ENCODE data around the gene BLOC1S1.

Gene BLOC1S1

DNA sequence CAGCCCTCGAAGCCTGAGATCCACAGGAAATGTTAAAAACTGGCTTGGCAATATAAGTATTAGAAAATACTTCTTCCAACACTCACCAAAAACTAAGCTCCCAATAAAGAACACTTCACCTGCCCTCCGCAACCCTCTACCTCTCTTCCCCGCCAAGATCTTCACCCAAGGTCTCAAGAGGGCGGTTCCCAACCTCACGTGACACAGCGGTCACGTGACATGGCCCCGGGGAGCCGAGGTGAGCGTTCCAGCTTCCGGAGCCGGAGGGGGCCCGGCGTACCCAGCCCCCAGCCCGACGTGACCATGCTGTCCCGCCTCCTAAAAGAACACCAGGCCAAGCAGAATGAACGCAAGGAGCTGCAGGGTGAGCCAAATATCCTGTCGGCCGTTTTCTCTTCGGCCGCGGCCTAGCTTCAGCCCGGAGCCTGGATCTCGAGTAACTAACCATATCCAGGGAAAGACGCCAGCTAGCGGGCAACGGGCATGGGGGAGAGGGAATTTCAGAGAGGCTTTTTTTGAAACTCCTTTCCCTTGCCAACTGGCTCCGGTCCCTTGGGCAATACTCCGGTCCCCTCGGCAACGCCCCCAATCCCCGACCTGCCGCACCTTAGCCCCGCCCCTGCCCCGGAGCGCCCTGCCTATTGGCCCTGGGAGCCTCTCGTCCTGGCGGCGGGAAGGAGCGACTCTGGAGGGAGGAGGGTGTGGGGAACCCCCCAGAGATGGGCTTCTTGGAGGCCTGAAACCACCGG is at the start of gene BLOC1S1:
Gene BLOC1S1, plus strand, starts transcription at position 214 of the 749 bp plus-strand sequence. Its CDS starts 6 bp downstream, at position 220.
- peak; percentile 91 for DNase-seq (ENCODE audit: low read depth)

- no peak for DNase-seq (ENCODE audit: low read depth)
These were observed 49.3 kb upstream of the BLOC1S1 start for GRCh38 chr12:55666508-55666907.

DNA sequence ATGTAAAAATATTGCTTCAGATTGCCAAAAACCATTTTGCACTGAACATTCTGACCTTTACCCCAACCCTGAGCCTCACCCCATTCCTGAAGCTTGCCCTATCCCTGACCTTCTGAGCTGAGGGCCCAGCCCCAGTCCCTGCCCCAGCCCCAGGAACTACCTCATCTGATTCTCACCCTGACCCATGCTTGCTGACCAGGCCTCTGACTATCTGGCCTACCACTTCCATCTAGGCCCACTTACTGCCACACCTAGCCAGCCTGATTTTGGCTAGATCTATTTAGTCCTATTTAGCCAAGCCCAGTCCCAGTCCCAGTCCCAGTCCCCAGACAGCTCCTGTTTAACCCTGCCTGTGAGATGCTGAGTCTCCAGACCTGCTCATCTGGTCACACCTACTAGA is 45.6 kb upstream of the BLOC1S1 start:
- DNase-seq (ENCODE audit: low read depth) = no peak

DNA sequence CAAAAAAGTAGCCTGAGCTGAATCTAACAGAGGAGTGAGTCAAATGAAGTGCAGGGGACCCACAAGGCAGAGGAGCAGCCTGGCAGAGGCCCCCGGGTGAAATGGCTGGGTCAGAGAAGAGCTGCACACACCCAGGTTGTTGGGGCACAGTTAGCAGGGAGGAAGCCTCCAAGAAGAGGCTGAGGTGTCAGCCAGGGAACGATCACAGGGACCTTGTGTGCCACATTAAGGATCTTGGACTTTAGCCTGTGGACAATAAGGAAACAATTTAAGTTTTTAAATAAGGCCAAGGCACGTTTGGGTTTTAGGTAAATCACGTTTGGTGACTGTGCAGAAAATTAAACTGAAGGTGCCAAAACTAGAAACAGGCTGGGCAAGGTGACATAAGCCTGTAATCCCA is 44.1 kb upstream of the BLOC1S1 start:
- DNase-seq (ENCODE audit: low read depth) = no peak

GRCh38 chr12:55673638-55674037 is 42.2 kb upstream of the BLOC1S1 start:
- no peak for DNase-seq (ENCODE audit: low read depth)

- no peak for DNase-seq (ENCODE audit: low read depth)
These were observed 40.2 kb upstream of the BLOC1S1 start for GRCh38 chr12:55675666-55676065.

- DNase-seq (ENCODE audit: low read depth) = no peak
These were observed 39.1 kb upstream of the BLOC1S1 start for GRCh38 chr12:55676707-55677106.

GRCh38 chr12:55679691-55680090 is 36.2 kb upstream of the BLOC1S1 start:
- no peak for DNase-seq (ENCODE audit: low read depth)

DNA sequence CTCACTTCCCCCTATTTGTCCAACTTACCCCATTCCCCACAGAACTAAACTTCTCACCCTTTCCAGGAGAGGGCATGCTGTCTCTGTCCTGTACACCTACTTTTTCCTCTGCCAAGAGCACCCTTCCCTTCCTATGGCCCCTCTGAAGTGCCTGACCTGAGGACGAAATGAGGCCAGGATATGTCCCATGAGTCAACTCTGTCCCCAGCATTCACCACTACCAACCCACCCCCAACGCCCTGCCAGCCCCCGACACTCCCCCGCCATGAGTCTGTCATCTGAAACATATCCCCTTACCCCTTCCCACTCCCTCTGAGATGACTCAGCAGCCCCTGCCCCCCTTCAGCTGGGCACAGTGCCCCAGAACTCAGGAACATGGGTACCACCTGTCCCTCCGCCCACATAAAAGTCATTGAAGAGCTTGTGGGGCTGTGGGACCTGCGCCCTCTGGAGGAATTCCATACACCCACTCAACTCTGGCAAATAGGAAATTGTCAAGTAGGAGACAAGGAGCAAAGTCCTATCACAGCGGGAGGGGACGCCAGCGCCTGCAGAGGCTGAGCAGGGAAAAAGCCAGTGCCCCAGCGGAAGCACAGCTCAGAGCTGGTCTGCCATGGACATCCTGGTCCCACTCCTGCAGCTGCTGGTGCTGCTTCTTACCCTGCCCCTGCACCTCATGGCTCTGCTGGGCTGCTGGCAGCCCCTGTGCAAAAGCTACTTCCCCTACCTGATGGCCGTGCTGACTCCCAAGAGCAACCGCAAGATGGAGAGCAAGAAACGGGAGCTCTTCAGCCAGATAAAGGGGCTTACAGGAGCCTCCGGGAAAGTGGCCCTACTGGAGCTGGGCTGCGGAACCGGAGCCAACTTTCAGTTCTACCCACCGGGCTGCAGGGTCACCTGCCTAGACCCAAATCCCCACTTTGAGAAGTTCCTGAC is 34.4 kb upstream of the BLOC1S1 start:
- no peak for DNase-seq (ENCODE audit: low read depth)

DNA sequence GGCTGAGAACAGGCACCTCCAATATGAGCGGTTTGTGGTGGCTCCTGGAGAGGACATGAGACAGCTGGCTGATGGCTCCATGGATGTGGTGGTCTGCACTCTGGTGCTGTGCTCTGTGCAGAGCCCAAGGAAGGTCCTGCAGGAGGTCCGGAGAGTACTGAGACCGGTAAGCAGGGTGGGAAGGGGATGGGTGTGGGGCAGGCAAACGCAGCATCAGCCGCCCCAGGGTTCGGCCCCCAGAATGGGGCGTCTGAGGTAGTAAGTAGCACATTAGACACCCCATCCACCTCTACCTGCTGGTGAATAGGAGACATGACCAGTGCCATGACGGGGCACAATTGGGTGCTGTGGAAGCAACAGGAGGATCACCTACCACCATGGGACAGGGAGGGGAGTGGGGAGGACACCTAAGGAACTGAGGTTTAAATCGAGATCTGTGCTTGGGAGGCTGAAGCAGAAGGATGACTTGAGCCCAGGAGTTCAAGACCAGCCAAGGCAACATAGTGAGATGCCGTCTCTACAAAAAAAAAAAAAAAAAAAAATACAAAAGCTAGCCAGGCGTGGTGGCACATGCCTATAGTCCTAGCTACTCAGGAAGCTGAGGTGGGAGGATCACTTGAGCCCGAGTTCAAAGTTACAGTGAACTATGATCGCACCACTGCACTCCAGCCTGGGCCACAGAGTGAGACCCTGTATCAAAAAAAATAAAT is 33.6 kb upstream of the BLOC1S1 start:
- DNase-seq (ENCODE audit: low read depth) = no peak

DNA sequence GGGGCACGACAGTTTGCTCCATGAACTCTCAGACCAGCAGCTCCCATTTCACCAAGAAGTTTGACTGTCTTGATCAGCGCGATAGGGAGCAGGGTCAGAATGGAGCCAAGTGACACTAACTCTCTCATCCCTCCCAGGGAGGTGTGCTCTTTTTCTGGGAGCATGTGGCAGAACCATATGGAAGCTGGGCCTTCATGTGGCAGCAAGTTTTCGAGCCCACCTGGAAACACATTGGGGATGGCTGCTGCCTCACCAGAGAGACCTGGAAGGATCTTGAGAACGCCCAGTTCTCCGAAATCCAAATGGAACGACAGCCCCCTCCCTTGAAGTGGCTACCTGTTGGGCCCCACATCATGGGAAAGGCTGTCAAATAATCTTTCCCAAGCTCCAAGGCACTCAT is 32.2 kb upstream of the BLOC1S1 start:
- DNase-seq (ENCODE audit: low read depth) = no peak

DNA sequence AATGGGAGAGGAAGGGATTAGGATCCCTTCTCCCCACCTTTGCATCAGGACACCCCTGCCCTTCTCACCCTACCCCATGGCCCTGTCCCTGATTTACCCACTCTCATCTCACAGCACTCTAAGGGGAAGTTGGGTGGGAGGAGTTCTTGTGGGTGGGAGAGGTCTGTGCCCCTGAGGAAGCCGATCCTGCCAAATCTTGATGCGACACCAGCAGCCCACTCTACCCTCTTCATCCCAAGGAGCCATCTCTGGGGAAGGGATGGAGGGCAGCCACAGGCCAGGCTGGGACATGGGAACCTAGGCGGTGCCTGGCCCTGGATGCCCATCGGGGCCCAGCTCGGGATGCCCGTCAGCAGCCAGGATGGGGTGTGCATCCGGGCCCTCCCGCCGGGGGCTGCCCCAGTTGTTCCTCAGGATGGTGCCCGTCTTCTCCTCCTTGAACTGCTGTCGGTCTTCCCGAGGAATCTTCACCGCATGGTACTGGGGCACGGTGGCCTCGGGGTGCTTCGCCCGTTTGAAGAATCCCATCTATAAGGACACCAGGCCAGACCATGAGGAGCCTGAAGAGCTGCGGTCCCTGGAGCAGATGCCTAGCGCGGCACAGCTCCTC is 31.0 kb upstream of the BLOC1S1 start:
- DNase-seq (ENCODE audit: low read depth) = no peak

- DNase-seq (ENCODE audit: low read depth) = no peak
These were observed 30.2 kb upstream of the BLOC1S1 start for GRCh38 chr12:55685671-55686070.

GRCh38 chr12:55686366-55687010 is 29.4 kb upstream of the BLOC1S1 start:
- no peak for DNase-seq (ENCODE audit: low read depth)

GRCh38 chr12:55687746-55688145 is 28.1 kb upstream of the BLOC1S1 start:
- no peak for DNase-seq (ENCODE audit: low read depth)

DNA sequence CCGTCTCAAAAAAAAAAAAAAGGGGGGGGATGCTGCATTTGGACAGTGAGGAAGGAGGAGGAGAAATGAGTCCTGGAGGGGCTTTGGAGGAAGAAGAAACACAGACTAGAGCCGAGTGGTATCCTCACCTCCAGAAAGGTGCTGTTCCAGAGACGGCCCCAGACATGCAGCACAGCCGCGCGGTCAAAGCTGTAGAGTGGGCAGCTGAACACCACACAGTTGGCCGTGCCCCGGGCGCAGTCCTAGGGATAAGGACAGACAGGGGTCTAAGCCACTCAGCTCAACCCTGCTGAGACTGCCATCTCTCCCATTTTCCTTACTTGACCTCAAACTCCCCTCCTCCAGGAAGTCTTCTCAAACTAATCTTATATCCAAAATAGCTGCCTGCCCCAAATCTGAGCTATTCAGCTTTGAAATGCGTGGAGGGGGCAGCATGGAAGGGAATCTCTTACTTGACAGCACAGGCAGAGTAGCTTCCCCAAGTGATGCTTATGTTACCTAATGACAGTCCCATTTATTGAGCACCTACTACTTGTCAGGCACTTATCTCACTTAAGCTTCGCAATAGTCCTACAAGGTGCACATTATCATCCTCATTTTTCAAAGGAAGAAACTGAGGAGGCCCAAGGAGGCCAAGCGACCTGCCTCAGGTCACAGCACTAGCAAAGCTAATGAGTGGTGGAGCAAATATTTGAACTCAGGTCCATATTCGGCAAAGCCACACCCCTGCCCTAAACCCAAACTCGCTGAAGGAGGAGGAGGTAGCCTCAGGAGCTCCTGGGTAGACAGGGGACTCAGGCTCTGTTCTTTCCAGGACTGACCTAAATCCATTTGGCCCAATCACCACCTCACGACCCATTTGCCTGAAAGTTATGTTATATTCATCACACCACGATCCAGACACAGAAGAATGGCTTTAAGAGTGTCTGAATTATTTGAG is 26.9 kb upstream of the BLOC1S1 start:
- DNase-seq (ENCODE audit: low read depth) = no peak

- DNase-seq (ENCODE audit: low read depth) = no peak
These were observed 23.1 kb upstream of the BLOC1S1 start for GRCh38 chr12:55692631-55693322.

DNA sequence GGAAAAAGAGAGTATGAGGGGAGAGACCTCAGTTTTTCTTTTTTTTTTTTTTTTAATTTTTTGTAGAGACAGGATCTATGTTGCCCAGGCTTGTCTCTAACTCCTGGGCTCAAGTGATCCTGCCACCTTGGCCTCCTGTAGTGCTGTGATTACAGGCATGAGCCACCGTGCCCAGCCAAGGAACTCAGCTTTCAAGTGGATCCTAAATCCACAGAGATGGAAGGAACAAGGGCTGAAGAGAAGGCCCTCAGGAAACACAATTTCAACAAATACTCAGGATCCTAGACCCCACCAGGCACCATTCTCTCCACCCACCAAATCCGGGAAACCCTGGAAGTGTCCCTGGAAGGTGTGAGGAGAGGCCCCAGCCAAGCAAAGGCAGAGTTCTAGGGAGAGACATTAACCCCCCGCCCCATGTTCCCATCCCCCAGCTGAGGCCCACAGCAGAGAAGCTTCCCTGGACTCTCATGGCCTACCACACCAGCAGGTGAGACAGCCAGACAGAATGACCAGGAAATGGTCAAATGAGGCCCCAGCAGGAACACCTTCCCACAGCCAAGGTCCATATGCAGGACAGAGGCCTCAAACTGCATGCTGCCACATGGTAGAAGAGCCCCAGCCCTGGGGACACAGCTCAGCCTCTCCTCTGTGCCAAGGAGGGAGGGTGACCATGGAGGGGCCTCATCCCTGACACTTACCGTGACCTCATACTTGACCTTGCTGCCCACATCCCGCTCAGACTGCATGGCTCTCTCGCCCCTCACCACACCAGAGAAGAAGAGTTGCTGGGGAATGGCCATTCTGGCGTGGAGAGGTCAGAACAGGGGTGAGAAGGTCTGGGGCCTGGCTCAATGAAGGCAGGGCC is 22.3 kb upstream of the BLOC1S1 start:
- no peak for DNase-seq (ENCODE audit: low read depth)

GRCh38 chr12:55694188-55694515 is 21.7 kb upstream of the BLOC1S1 start:
- DNase-seq (ENCODE audit: low read depth) = no peak
